ENCODE data around the gene COQ10A.

GRCh38 chr12:56229082-56229481 lies 37.7 kb upstream of the COQ10A start:
- TF ChIP-seq EZH2phosphoT487 (conservative IDR thresholded peaks at IDR 0.05; ENCODE audit: low read length) = no peak
- TF ChIP-seq CTCF (IDR thresholded peaks at IDR 0.05; ENCODE audit: insufficient read depth, low read length, poor library complexity, severe bottlenecking) = no peak

Data from SU-DHL-6 (cell line).